Stimulated activated CD4-positive, alpha-beta T cell treated with anti-CD3 and anti-CD28 coated beads, Interleukin-4, amount 100 ng/mL, for 48 hours (primary cell): Measurements from ENCODE around the gene PLEKHG2.
"Not testable (repeated sequence)": the region's sequence is repeated elsewhere in the genome, so short reads cannot be mapped to it uniquely, and the experiment has no call there.

Source experiments
- DNase-seq, 2 donors: peaks; one replicate each; pipeline ENCODE4 v3.0.0-alpha.2; 2020; ENCODE audit warnings: low read depth in 2 of 2

Gene PLEKHG2, protein sequence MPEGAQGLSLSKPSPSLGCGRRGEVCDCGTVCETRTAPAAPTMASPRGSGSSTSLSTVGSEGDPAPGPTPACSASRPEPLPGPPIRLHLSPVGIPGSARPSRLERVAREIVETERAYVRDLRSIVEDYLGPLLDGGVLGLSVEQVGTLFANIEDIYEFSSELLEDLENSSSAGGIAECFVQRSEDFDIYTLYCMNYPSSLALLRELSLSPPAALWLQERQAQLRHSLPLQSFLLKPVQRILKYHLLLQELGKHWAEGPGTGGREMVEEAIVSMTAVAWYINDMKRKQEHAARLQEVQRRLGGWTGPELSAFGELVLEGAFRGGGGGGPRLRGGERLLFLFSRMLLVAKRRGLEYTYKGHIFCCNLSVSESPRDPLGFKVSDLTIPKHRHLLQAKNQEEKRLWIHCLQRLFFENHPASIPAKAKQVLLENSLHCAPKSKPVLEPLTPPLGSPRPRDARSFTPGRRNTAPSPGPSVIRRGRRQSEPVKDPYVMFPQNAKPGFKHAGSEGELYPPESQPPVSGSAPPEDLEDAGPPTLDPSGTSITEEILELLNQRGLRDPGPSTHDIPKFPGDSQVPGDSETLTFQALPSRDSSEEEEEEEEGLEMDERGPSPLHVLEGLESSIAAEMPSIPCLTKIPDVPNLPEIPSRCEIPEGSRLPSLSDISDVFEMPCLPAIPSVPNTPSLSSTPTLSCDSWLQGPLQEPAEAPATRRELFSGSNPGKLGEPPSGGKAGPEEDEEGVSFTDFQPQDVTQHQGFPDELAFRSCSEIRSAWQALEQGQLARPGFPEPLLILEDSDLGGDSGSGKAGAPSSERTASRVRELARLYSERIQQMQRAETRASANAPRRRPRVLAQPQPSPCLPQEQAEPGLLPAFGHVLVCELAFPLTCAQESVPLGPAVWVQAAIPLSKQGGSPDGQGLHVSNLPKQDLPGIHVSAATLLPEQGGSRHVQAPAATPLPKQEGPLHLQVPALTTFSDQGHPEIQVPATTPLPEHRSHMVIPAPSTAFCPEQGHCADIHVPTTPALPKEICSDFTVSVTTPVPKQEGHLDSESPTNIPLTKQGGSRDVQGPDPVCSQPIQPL (N-terminal part only)

DNA sequence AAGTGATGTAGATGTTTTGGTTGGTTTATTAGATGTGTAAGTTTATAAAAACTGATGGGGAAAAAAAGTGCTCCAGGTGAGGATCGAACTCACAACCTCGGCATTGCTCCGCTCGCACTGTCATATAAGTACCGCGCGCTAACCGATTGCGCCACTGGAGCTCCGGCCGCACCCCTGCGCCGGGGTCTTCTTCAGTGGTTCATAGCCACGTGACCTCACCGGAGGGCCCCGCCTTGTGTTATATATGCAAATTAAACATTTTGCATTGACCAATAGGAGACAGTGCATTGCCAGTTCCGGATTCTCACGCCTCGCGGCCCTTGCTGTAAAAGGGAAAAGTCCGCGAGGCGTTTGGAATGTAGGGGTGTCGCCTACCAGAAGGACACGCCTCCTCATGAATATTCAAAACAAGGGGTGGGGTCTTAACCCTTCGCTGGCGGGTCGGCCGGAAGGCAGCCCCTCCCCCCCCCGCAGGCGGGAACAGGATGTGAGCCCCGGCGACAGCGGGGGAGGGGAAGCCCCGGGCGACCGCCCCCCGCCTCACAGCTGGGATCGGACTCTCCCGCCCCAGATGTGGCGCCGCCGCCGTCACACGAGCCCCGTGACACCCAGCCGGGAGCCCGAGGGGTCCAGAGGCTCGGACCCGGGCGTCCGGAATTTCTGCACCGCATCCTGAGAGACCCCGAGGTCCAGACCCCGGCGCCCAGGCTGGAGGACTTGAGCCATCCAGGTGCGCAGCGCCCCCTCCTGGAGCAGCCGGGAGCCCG lies at the start of gene PLEKHG2:
PLEKHG2 (plus strand) TSS at position 570 of the 767 bp plus-strand sequence. CDS start 1,418 bp downstream, outside the sequence.
- peak; percentile 95 to 99 for DNase-seq

DNA sequence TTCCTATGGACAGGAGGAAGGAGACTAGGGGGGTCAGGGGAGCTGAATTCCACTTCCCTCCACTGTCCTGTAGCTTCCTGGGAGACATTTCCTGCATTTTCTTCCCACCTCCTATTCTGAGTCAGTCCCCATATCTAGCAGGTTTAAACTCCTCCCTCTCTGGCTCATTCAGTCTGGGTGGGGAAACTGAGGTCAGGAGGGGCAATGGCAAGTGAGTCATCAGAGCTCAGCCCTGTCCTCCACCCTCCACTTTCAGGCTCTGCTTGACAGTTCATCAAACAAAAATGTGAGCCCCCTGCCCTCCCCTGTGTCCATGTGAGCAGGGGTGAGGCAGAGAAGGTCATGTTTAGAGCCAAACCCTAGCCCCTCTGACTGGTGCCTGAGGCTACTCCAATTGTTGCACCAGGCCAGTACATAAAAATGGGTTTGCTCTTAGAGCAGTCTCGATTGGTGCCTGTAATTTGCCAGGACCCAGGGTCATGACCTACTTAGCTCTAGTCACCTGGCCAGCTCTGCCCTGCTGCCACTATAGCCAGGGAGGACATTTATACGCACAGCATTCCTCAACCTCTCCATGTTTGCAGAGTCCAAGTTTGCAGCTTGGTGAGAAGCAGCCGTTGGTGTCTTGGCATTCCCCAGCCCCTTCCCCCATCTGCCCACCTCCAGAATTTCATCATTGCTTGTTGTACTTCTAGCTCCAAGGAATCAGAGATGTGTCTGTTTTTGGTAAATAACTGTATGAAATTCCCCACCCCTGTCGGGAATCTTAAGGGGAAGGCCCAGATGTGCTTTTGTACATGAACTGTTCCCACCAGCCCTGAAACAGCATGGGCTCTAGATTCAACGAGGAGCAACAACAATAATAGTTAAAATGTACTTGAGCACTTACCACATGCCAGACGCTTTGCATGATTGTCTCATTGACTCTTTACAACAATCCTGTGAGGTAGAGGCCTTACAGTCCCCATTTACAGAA lies 49.5 kb upstream of the PLEKHG2 start:
- no peak for DNase-seq

DNA sequence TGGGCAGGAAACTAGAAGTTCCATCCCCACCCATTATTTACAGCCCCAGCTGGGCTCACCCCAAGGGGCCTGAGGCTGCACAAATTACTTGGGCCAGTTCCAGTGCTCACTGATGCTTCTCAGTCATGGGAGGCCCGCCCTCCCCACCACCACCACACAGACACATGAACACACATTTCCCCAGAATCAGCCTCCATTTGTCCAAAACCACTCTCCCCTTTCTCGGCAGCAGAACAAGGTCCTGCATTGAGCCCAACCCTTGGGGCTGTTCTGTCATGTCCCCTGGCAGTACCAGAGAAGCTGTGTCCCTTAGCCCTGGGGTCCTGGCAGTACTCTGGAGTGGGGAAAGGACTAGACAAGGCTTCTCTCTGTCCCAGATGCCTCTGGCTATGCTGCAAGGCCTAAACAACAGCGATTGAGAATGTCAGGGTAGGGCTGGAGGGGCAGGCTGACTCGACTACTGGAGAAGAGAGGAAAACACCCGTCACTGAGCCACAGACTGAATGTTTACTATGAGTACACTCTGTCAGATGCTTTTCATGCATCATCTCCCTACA lies 48.5 kb upstream of the PLEKHG2 start:
- no peak for DNase-seq

DNA sequence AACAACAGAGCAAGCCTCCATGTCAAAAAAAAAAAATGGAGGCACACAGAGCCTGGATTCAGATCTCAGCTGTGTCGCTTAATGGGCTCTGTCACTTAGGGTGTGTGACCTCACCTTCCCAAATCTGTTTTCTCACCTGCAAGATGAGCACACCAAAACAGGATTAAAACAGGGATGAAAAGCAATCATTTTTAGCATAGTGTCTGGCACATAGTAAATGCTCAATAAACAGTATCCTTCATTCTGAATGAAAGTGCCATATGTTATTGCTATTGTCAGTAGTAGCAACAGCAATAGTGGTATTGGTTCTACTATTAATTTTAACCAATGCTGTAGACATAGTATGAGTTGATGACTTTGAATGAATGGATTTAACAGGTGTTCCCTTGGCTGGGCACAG lies 46.9 kb upstream of the PLEKHG2 start:
- DNase-seq: no peak

DNA sequence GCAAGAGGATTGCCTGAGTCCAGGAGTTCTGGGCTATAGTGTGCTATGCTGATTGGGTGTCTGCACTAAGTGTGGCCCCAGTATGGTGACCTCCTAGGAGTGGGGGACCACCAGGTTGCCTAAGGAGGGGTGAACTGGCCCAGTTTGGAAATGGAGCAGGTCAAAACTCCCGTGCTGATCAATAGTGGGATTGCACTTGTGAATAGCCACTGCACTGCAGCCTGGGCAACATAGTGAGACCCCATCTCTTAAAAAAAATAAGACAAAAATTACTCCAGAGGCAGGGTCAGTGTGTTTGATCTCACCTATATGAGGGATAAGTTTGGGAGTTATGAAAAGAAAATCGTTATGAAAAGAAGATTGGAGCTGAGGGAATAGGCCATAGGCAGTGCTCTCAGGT lies 43.3 kb upstream of the PLEKHG2 start:
- DNase-seq: no peak

DNA sequence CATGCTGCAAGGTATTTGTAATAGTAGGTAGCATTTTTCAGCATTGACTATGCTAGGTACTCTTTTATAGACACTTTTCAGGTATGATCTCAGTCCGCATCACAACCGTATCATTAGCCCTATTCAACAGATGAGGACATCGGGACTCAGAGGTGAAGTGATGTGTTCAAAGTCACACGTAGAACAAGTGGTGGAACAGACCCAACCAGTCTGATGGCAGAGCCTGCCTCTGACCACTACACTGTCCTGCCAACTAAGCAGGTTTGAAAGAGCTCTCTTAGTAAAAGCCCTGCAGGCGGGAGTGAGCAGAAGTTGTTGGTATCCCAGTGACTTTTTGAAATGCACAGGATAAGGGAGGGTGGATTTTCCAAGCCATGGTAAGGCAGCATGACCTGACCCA lies 41.7 kb upstream of the PLEKHG2 start:
- DNase-seq: no peak

DNA sequence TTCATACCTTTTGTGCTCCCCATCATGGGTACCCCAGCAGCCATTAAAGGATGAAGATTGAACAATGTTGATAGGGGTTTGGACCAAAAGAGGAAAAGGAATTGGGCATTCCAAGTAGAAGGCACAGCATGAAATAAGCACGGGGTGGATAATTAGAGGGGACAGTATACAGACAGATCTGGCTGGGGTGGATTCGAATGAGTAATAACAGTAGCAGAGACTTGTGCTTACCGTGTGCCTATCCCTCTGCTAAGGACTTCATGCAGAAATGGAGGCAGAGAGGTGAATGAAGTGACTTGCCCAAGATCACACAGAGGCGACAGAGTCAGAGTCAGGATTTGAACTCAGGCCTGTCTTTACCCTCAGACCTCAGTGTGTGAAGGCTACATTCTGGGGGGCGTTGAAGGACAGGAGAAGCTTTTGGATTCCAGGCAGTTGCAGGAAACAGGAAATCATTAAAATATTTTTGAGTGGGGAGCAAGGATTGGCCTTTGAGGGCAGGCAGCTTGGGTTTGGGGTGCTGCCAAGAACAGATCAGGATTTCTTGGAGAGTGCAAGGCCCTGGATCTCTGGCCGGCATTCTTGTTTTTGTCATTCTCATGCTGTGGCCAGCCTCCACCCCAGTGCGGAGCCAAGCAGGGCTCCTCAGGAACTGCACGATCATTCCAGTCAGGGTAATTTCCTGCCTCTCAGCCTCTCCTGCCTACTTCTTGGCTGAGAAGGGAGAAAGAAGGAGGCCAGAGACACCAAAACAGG lies 40.2 kb upstream of the PLEKHG2 start:
- no peak for DNase-seq

DNA sequence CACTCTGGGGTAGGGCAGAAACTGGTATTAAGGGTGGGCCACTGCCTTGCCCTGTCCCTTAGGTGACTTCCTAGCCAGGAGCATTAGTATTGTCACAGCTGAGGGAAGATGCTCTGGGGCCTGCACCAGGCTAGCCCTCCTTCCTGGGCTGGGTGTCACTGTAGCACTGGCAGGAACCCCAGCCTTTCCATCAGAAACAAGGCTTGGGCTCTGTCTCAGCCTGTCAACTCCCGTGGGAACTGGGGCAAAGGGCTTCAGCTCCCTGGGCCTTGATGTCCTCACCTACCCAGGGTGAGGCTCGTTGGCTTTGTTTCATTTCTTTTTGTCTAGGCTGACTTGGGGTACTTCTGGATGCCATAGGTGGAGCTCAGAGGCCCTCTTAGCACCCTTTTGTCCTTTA lies 39.5 kb upstream of the PLEKHG2 start:
- DNase-seq: no peak

DNA sequence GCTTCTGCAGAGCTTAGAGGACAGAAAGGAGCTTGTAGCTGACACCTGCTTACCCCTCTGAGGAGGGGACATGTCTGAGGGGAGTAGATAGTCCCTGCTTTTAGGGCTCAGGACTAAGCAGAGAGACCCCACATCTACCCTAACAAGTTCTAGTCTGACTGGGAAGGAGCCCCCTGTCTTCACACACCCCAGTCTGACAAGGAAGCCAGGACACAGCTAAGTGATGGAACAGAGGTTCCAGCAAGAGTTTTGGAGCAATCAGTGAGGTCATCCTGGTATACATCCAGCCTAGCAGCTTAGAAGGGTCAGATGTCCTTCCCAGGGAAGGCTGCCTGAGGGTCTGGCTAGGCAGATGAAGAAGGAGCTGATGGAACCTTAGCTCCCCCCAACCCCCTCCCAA lies 36.5 kb upstream of the PLEKHG2 start:
- no peak for DNase-seq

DNA sequence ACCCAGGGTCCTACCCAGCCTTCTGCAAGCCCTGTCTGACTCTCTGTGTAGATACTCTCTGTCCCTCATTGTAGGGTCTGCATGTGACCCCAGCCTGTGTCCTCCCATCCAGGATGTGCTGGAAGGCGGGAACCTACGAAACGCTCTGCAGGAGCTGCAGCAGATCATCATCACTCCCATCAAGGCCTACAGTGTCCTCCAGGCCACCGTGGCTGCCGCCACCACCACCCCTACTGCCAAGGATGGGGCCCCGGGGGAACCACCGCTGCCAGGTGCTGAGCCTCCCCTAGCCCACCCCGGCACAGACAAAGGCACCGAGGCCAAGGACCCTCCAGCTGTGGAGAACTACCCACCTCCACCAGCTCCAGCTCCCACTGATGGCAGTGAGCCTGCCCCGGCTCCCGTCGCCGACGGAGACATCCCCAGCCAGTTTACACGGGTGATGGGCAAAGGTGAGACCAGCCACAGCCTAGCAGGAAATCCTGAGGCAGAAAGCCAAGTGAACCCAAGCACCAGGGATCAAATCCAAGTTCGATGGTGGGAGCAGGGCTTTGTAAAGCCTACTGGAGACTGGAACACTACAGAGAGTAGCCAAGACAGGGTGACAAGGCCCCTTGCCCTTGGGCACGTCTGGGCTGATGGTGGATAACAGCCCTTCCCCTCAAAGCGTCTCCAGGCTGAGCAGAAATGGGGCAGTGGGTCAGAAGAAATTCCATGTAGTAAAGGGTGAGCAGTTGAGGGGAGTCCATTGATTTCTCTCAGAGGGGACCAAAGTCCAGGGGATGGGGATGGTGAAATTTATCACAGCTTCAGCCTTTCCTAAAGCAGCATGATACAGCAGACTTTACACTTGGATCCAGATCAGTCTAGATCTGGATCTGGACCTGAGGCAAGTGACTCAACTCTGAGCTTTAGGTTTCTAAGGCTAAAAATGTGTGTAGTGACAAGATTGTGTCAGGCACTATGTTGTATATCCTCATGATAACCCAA lies 34.8 kb upstream of the PLEKHG2 start:
- DNase-seq: no peak

DNA sequence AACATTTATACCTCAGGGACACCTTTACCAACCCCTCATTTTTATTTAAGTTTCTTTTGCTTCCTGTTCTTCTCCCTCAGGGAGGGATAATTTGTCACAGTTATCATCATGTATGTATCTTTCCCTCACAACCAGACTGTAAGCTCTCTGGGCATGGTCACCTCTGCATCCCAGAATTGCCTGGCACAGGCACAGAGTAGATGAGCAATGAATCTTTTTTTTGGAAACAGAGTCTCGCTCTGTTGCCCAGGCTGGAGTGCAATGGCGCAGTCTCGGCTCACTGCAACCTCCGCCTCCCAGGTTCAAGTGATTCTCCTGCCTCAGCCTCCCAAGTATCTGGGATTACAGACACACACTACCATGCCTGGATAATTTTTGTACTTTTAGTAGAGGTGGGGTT lies 33.1 kb upstream of the PLEKHG2 start:
- not testable (repeated sequence) for DNase-seq

DNA sequence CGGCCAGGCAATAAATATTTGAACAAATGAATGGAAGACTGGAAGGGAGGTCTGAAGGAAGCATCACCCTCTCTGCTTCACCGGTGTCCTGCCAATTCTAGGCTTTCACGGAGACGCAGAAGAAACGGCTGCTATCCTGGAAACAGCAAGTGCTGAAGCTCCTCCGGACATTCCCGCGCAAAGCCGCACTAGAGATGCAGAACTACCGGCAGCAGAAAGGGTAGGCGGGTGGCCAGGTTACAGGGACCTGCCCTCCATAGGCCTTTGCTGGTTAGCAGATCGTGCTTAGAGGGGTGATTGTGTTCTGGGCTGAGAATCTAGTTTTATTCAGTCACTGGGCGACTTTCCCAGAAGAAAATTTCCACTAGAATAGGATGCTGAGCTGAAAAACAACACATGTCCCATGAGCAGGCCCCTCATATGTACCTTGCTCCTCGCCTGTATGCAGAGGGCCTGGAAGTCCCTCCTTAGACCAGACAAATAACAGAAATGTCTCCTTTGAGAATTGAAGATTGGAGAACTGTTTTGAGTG lies 32.5 kb upstream of the PLEKHG2 start:
- DNase-seq: no peak

DNA sequence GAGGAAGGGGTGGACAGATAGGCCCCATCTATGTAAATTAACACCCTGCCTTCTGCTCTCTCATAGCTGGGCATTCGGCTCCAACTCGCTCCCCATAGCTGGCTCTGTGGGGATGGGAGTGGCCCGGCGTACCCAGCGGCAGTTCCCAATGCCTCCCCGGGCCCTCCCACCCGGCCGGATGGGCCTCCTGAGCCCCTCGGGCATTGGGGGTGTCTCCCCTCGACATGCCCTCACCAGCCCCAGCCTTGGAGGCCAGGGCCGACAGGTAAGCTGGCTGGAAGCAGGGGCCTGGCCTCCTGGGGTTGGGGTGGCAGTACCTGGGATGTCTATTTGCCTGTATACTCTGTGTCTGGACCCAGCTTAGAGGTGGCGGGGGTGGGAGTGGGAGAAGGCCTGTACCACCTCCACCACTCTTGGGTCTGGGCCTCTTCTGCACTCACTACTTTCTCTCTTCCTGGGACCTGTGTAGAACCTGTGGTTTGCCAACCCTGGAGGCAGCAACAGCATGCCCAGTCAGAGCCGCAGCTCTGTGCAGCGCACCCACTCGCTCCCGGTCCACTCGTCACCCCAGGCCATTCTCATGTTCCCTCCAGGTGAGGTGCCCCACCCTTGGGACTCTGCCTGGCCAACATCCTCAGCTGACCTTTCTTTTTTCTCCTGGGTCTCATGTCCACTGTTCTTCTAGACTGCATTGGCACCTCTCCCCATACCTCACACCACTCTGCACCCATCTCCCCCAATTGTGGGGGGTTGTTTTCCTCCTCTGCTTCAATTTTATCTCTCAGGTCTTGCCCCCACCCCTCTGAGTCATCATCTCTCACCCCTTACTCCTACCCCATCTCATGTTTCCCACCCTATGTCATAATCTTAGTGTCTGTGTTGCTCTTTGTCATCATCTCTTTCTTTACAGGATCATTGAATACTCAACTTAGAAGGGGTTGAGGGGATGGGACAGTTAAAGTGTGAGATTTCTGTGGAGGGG lies 31.7 kb upstream of the PLEKHG2 start:
- no peak for DNase-seq

DNA sequence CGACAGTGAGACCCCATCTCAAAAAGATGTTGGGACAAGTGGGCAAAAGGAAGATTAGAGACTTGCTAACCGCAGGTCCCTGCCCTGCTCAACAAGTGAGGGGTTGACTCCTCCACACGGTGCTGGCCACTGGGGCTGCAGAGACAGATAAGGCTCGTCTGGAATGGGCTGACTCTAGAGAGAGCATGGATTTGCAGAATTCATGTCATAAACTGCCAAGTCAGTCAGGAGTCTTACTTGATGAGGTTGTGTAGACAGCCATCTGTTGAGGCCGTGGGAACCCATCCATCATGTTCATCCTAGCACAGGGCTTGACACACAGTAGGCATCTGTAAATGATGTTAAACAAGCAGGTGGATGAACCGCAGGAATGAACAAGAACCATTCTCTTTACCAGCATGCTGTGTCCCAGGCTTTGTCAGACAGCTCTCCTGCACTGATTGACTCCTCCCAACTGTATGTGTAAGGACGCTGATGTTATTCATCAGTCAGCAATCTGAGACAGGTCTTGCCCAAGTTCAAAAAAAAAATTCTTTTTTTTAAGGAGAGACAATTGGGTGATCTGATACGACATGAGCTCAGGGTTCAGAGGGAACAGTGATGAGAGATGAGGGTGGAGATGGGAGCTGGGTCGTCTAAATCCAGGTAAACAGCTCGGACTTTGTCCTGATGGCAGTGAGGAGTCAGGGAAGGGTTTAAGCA lies 30.4 kb upstream of the PLEKHG2 start:
- no peak for DNase-seq

DNA sequence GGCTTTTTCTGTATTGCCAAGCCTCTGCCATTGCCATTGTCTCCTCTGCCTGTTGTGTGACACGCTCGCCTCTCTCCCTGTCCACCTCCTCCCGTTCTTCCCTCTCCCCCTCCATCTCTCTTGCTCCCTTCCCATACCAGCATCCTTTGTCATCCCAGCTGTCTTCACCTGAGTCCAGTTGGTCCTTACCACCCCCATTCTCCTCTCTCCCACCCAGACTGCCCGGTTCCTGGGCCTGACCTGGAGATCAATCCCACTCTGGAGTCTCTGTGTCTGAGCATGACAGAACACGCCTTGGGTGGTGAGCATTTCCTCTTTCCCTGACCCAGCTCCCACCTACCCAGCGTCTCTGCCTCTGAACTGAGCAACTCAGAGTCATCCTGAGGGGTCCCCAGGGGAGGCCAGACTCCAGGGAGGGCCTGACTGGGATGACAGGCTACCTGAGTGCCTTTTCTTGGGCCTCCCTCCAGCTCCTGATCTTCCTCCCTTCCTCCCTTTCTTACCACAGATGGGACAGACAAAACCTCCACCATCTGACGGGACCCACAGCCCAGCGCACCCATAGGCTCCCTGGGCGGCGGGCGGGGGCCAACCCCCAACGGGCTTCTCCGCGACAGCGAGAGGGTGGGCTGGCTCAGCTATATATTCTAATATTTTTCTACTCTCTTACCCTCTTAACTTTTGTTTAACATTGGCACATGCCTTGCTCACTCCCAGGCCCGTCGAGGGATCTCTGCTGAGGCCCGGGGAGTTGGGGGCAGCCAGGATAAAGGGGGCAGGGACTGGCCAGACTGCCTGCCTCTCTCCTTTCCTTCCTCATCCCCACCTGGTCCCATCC lies 29.3 kb upstream of the PLEKHG2 start:
- no peak for DNase-seq
